HCT116 (cell line): ENCODE measurements around the gene ROBO1.

Experiments
- CEBPB ChIP-seq: IDR thresholded peaks from 2 replicates; pipeline ENCODE4 v1.6.1; 2012; ENCODE audit warnings: low read depth
- CTCF ChIP-seq, 3 experiments: fragments of 200-600 bp in 1 of 3; sonication (generic) in 1 of 3; IDR thresholded peaks in 2 of 3; conservative IDR thresholded peaks in 1 of 3; 2 replicates each; pipeline ENCODE4 v1.5.1; 2012 to 2017; ENCODE audit warnings: low read depth in 2 of 3, low read length in 2 of 3, antibody characterized with exemption in 1 of 3, borderline replicate concordance in 1 of 3, control low read depth in 1 of 3, mild to moderate bottlenecking in 1 of 3, mixed read lengths in 1 of 3, mixed run types in 1 of 3, moderate library complexity in 1 of 3; ENCODE audit not compliant: insufficient read depth in 1 of 3
- EZH2phosphoT487 ChIP-seq: fragments of 200-600 bp; IDR thresholded peaks from 2 replicates; pipeline ENCODE4 v1.6.1; 2018; ENCODE audit warnings: antibody characterized with exemption, borderline replicate concordance
- JUND ChIP-seq: IDR thresholded peaks from 2 replicates; pipeline ENCODE4 v1.6.1; 2012
- POLR2A ChIP-seq: IDR thresholded peaks from 2 replicates; pipeline ENCODE4 v1.7.0; 2011; ENCODE audit warnings: borderline replicate concordance; ENCODE audit not compliant: insufficient read depth, insufficient read length; ENCODE audit errors: extremely low read depth
- SP1 ChIP-seq: IDR thresholded peaks from 2 replicates; pipeline ENCODE4 v1.6.1; 2012; ENCODE audit warnings: low read depth

GRCh38 chr3:79115458-79115857 is 652.3 kb downstream of the ROBO1 start:
- TF ChIP-seq CEBPB, result no peak
- TF ChIP-seq CTCF (IDR thresholded peaks at IDR 0.05 in 2 of 3, conservative IDR thresholded peaks at IDR 0.05 in 1 of 3; ENCODE audit: borderline replicate concordance in 1 of 3, insufficient read depth in 1 of 3, low read depth in 2 of 3, low read length in 2 of 3), result no peak
- TF ChIP-seq POLR2A, result no peak
- TF ChIP-seq JUND, result no peak
- no peak for TF ChIP-seq EZH2phosphoT487
- no peak for TF ChIP-seq SP1
